ENCODE data around the gene SH3D19. TPM values are rescaled to one million over a fixed set of nuclear protein-coding genes. Genes with fewer than 3 reads are reported as not detected.
"Not testable (repeated sequence)": the region's sequence is repeated elsewhere in the genome, so short reads cannot be mapped to it uniquely, and the experiment has no call there.

SH3D19 gene
- total RNA-seq, 1 donor from 2014 or later: 108 TPM

DNA sequence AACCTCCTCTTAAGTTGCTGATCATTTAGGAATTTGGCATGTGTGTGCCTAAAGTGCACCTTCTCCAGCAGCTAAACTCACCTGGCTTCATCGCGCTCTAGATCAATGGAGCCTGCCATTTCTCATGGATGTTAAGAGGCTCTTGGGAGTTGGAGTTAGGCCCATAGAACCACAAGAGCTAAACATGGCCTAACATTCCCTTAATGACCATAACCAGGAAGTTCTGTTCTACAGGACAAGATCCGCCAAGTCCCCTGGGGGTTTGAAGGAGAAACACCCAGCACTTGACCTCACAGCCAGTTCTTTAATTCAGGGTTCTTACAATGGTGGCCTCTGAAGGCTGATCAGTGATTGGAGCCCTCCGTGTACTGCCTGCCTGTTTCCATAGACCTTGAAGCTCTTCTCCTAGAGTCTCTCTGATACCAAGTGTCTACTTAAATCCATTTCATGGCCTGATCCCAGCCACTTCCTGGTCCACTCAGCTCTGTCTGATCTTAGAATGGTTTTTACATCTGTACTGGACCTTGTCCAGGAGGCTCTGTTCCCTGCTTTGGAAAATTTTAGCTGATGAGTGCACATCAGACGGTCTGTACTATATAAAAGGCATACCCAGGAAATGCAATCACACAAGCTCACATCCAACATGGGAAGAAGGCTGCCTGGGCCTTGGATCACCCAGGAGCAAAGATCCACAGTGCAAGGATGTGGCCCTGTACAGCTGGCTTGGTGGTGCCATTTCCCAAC lies 180.9 kb downstream of the SH3D19 start:
- intact Hi-C loops (cut with DNase I): no loop called here
- ATAC-seq: peak; percentile 46
- DNase-seq (ENCODE audit: missing footprints): no peak

GRCh38 chr4:151143811-151144210 lies 181.6 kb downstream of the SH3D19 start:
- no peak for ATAC-seq
- intact Hi-C loops (cut with DNase I): no loop called here
- DNase-seq (ENCODE audit: missing footprints): no peak

DNA sequence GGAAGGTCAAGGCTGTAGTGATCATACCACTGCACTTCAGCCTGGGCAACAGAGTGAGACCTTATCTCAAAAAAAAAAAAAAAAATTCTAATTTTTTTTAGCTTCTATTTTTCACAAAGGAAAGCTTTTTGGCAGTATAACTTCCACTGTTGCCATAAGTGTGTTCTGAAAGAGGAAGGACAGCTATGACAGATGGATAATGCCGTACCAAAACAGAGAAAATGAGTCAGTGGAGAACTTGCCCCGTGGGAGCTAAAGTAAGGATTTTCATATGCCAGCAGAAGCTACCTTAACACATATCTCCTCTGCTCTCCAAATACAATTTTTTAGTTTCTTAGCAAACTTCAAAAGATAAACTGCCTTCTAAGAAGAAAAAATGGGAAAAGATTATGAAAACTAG lies 182.2 kb downstream of the SH3D19 start:
- DNase-seq (ENCODE audit: missing footprints) (no peak), ATAC-seq (no peak)
- intact Hi-C loops (cut with DNase I): no loop called here

DNA sequence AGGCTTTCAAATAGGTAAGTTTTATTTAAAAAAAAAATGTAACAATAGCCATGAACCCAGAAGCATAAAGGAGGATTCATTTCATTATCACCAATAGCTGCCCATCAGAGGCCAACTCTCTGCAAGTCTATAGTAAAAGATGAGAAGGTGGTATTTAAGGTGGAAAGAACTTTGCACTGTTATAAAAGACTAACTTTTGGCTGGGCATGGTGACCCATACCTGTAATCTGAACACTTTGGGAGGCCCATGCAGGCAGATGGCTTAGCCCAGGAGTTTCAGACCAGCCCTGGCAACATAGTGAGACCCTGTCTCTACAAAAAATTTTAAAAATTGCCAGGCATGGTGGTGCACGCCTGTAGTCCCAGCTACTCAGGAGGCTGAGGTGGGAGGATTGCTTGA lies 182.6 kb downstream of the SH3D19 start:
- intact Hi-C loops (cut with DNase I): no loop called here
- ATAC-seq (no peak), DNase-seq (ENCODE audit: missing footprints) (no peak)

- intact Hi-C loops (cut with DNase I): no loop called here
- ATAC-seq: no peak
- DNase-seq (ENCODE audit: missing footprints): no peak
Observed at GRCh38 chr4:151139814-151140213, 185.6 kb downstream of the SH3D19 start.

DNA sequence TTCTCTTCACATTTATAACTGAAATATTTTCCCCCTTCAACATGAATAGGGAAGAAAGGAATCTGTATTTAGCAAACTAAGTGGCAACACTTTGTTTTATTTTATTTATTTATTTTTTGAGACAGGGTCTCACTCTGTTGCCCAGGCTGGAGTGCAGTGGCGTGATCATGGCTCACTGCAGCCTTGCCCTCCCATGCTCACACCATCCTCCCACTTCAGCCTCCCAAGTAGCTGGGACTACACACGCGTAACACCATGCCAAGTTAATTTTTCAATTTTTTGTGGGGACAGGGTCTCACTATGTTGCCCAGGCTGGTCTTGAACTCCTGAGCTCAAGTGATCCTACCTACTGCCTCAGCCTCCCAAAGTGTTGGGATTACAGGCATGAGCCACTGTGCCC lies 189.4 kb downstream of the SH3D19 start:
- intact Hi-C loops (cut with DNase I); ATAC-seq: not testable (repeated sequence)

DNA sequence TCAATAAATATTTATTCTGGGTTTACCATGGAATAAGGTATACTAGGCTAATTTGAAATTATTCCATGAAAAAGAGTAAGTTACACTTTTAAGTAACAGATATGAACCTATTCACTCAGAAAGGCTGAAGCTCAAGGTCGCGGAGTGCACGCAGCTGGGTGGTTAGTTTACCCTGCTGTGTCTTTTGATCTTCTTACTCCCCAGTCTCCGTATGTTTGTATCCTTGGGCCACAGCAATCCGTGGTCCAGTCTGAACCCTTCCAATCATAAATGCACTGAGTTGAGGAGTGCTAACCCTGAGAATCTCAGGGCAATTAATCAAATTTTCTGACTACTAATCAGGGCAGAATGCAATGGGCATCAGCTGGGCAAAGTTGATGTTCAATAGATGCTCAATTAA lies 192.1 kb downstream of the SH3D19 start:
- intact Hi-C loops (cut with DNase I): no loop called here
- DNase-seq (ENCODE audit: missing footprints): no peak
- no peak for ATAC-seq

More for the DNA sequence above, 189.4 kb downstream of the SH3D19 start:
- DNase-seq (ENCODE audit: missing footprints): not testable (repeated sequence)

GRCh38 chr4:151129796-151130195 lies 195.6 kb downstream of the SH3D19 start:
- intact Hi-C loops (cut with DNase I): loop anchor here (10.0 kb wide), 1 partner anchor 475 kb away; no protein-coding TSS in a partner anchor
- DNase-seq (ENCODE audit: missing footprints) (no peak), ATAC-seq (no peak)

GRCh38 chr4:151117371-151117962 lies 207.9 kb downstream of the SH3D19 start:
- ATAC-seq: peak; percentile 62
- intact Hi-C loops (cut with DNase I): loop anchor here (10.0 kb wide), 1 partner anchor 1267 kb away; no protein-coding TSS in a partner anchor
- no peak for DNase-seq (ENCODE audit: missing footprints)

DNA sequence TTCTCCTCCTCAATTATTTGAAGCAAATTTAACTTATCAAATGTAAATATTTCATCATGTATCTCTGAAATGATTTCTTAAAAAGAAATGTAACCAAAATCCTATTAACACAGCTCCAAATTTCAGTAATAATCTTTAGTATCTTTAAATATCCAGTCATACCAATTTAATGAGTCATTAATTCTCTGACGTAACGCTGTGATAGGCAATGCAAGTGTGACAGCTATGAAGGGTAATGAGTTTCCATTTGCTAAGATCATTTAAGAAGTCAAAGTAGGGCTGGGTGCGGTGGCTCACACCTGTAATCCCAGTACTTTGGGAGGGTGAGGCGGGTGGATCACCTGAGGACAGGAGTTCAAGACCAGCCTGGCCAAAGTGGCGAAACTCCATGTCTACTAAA lies 210.4 kb downstream of the SH3D19 start:
- DNase-seq (ENCODE audit: missing footprints) (no peak), ATAC-seq (no peak)
- intact Hi-C loops (cut with DNase I): loop anchor here (10.0 kb wide), 1 partner anchor 1270 kb away; no protein-coding TSS in a partner anchor

- intact Hi-C loops (cut with DNase I): loop anchor here (10.0 kb wide), 1 partner anchor 1270 kb away; no protein-coding TSS in a partner anchor
- peak; percentile 80 for ATAC-seq
- DNase-seq (ENCODE audit: missing footprints): no peak
Observed at GRCh38 chr4:151114338-151114737, 211.1 kb downstream of the SH3D19 start.

DNA sequence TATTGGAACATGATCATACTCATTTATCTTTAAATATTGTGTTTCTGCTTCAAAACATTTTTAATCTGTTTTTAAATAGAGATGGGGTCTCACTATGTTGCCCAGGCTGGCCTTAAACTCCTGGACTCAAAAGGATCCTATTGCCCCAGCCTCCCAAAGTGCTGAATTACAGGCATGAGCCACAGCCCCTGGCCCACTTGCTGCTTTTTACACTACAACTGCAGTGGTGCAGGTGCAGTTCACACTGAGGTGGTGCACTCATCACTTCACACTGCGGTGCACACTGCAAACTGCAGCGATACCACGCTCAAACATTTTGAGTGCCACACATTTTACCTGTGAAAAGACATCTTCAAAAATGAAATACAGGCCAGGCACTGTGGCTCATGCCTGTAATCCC lies 215.2 kb downstream of the SH3D19 start:
- no peak for ATAC-seq
- no peak for DNase-seq (ENCODE audit: missing footprints)
- intact Hi-C loops (cut with DNase I): loop anchor here (10.0 kb wide), 1 partner anchor 1275 kb away; no protein-coding TSS in a partner anchor

DNA sequence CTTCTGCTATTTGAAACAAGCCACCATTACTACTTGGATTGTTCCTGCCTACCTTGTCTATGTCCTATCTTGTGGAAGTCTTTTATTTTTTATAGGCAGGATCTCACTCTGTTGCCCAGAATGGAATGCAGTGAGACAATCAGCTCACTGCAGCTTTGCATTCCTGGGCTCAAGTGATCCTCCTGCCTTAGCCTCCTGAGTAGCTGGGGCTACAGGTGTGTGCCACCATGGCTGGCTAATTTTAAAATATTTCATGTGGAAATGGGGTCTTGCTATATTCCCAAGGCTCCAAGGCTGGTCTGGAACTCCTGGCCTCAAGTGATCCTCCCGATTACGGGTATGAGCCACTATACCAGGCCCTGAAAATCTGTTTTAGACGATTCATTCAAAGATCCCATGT lies 218.3 kb downstream of the SH3D19 start:
- ATAC-seq (no peak), DNase-seq (ENCODE audit: missing footprints) (no peak)
- intact Hi-C loops (cut with DNase I): no loop called here

DNA sequence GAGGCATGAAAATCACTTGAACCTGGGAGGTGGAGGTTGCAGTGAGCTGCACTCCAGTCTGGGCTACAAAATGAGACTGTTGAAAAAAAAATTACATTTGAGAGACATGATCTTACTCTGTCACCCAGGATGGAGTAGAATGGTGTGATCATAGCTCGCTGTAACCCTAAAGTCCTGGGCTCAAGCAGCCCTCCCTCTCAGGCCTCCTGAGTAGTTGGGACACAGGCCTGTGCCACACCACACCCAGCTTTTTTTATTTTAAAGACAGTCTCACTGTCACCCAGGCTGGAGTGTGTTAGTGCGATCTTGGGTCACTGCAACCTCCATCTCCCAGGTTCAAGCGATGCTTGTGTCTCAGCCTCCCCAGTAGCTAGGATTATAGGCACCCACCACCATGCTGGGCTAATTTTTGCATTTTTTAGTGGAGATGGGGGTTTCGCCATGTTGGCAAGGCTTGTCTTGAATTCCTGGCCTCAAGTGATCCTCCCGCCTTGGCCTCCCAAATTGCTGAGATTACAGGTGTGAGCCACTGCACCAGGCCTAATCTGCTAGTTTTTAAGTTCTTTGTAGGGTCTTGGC lies 219.9 kb downstream of the SH3D19 start:
- DNase-seq (ENCODE audit: missing footprints): no peak
- no peak for ATAC-seq
- intact Hi-C loops (cut with DNase I): no loop called here

- intact Hi-C loops (cut with DNase I): no loop called here
- no peak for ATAC-seq
- no peak for DNase-seq (ENCODE audit: missing footprints)
Observed at GRCh38 chr4:151104621-151105020, 220.8 kb downstream of the SH3D19 start.

GRCh38 chr4:151103758-151104157 lies 221.6 kb downstream of the SH3D19 start:
- ATAC-seq: no peak
- DNase-seq (ENCODE audit: missing footprints): no peak
- intact Hi-C loops (cut with DNase I): no loop called here

DNA sequence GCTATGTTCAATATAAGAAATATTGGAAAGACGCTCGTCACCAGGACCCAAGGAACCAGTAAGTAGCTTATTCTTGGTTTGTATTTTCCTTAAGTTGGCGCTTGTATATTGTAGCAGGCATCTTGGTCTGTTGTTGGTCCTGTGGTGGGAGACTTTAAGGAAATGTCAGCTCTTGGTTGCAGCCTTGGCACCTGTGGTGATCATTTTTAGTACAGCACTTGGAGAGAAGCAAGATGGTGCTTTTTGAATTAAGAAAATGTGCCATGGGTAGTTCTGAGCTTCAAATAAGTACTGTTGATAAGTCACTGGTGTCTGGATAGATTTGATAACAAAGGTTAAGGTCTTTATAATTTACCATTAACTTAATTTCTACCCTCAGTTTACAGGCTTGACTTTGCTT lies 224.9 kb downstream of the SH3D19 start:
- ATAC-seq (no peak), DNase-seq (ENCODE audit: missing footprints) (no peak)
- intact Hi-C loops (cut with DNase I): no loop called here

DNA sequence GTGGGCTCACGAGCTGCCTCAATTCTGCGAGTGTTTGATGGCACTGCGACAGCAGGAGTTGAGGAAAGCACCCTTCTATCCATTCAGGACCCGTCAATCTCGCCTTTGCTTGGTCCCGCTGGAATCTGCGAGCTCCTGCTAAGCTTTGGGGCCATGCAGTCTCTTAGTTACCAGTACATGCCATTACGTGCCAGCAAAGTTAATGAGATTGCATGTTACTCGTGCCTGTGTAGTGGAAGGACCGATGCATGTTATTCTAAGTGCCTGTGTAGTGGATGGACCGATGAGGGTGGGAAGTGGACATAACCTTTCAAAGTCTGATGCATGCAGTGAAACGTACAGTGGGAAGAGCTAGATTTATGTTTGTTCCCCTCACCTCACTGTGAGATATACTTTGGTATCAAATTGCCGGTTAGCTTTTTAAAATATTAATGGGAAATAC lies 225.4 kb downstream of the SH3D19 start:
- peak; percentile 20 for ATAC-seq
- DNase-seq (ENCODE audit: missing footprints): no peak
- intact Hi-C loops (cut with DNase I): no loop called here

GRCh38 chr4:151099229-151099975 lies 226.0 kb downstream of the SH3D19 start, which contains the start of gene RPS3A:
Gene RPS3A, plus strand, starts transcription at chr4:151099628. Its CDS starts 25 bp downstream, at chr4:151099653.
- intact Hi-C loops (cut with DNase I): no loop called here
- DNase-seq (ENCODE audit: missing footprints) (peak; percentile 96), ATAC-seq (peak; percentile 99)

All from Right ventricle myocardium inferior (tissue), 1 donor.